Stimulated activated CD4-positive, alpha-beta T cell treated with anti-CD3 and anti-CD28 coated beads, Interleukin-4, amount 100 ng/mL, for 1 hour (primary cell): ENCODE data around the gene APCDD1L.
"Not testable (repeated sequence)": the region's sequence is repeated elsewhere in the genome, so short reads cannot be mapped to it uniquely, and the experiment has no call there.

ENCODE experiments used
- DNase-seq: peaks from one replicate; pipeline ENCODE4 v3.0.0-alpha.2; 2020

The APCDD1L gene

GRCh38 chr20:58513580-58514285, 1.5 kb downstream of the APCDD1L start:
- DNase-seq: no peak

- DNase-seq: no peak
These were observed 2.2 kb downstream of the APCDD1L start for GRCh38 chr20:58512808-58513552.

DNA sequence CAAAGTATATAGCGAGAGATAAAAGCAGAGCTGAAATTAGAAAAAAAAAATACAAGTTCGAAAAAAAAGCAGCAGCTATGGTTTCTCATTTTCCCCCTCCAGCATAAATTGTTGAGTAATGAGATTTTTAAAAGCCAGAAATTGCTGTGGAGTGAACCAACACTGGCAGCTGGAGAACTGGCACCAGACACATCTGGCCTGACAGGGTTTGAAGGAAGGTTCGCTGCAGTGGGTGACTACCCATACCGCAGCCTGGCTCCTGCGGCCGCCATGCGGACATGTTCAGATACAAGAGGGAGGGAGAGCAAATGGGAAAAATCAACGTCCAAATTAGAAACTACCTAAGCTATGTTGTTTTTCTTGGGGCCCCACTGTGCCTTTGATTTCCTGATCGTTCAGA, 3.3 kb downstream of the APCDD1L start:
- DNase-seq: no peak

- DNase-seq: no peak
These were observed 3.8 kb downstream of the APCDD1L start for GRCh38 chr20:58511364-58511763.

DNA sequence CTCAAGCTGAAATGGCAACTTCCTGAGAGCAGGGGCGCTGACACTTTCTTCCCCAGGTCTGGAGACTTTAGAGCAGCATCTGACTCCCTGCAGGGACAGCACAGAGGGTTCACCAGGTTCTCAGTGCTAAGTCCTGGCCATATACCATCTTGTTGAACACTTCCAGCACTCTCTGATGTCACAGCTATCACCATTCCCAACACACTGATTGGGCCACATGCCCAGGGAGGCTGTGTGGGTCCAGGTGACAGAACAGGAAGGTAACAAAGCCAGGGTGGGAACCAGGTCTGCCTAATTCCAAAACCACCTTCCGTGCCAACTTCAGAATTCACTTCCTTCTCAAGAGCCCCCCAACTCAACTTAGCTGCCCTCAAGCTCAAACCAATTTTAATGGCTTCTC, 4.3 kb downstream of the APCDD1L start:
- DNase-seq: no peak

GRCh38 chr20:58508762-58509395, 6.3 kb downstream of the APCDD1L start:
- DNase-seq: no peak

DNA sequence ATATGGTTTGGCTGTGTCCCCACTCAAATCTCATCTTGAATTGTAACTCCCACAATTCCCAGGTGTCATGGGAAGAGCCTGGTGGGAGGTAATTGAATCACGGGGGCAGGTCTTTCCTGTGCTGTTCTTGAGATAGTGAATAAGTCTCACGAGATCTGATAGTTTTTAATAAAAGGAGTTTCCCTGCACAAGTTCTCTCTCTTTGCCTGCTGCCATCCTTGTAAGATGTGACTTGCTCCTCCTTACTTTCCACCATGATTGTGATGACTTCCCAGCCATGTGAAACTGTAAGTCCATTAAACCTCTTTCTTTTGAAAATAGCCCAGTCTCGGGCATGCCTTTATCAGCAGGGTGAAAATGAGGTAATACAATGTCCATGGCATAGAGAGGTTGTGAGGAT, 8.2 kb downstream of the APCDD1L start:
- DNase-seq: not testable (repeated sequence)

DNA sequence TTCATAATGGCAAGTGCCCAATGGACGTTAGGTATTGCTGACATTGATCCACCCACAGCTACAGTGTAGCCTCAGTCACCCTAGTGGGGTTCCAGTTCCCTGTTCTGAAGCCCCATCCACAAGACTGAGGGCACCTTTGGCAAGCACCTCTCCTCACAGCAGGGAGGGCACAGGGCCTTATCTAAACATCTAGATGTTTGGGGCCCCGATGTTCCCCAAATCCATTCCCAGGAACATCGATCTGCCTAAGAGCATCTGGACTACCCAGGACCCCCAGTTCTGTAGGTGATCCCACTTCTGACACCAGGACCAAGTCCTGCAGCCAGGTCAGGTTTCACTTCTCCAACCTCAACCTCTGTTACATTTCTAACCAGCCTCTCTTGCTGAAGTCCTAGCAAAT, 10.6 kb downstream of the APCDD1L start:
- DNase-seq: no peak

DNA sequence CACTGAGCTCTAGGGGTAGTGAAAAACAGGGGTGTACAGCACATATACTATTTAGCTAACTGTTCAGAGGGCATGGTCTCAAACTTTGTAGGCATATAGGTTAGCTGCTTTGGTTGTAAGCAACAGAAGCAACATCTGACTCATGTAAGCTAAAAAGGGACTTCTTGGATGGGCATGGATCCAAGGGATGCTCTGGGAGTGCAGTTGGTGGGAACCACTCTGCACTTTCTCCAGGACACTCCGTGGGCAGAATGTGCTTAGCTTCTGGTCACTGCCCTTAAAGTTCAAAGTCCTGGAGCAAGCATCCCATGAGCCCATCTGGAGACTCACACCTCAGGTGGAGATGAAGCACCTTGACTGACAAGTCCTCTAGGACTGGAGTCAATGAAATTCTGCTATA, 11.5 kb downstream of the APCDD1L start:
- no peak for DNase-seq

GRCh38 chr20:58500256-58500655, 14.9 kb downstream of the APCDD1L start:
- DNase-seq: no peak

DNA sequence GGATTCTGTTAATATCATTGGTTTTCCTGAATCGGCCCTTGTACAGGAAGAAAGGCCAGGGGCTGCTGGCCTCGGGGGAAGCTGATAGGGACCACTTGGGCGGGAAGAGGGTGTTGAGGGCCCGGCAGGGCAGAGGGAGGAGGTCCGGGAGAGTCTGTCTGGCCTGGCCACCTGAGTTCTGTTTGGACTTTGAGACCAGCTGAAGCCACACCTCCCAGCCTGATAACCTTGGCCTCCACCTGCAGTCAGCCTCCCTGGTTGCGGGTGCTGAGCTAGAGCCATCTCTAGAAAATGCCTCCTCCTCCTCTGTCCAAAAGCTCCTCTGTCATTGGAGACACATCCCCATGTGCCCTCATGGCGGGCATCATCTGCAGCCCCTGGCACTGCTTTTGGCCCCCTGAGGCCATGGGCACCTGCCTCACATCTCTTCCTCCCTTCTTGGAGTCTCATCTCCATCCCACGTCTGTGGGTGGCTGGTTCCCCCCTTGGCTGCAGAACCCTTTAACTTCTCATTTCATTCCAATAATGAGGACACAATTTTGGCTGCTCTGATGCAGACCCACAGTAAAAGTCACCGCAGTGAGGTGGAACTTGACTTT, 16.6 kb downstream of the APCDD1L start:
- DNase-seq: no peak

- DNase-seq: no peak
These were observed 17.3 kb downstream of the APCDD1L start for GRCh38 chr20:58497724-58498469.

DNA sequence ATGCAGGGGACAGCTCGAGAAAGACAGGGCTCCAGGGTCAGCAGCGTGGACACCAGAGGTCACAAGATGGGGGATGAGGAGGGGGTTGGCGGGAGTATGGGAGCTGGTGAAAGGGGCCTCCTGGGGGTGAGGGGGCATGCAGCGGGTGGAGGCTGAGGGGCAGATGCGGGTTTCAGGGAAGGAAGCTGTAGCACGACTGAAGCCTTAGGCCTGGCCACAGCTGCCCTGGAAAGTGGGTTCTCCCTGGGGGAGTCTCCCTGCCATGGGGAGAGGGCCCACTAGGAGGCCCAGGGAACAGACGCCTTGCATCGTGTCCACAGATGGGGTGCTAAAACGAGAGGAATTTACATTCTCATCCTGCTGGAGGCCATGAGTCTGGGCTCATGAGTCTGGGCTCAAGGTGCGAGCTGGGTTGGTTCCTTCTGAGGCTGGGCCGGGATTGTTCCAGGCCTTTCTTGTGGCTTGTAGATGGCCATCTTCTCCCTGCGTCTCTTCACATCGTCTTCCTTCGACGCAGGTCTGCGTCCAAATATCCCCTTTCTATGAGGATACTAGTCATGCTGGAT, 18.0 kb downstream of the APCDD1L start:
- no peak for DNase-seq

DNA sequence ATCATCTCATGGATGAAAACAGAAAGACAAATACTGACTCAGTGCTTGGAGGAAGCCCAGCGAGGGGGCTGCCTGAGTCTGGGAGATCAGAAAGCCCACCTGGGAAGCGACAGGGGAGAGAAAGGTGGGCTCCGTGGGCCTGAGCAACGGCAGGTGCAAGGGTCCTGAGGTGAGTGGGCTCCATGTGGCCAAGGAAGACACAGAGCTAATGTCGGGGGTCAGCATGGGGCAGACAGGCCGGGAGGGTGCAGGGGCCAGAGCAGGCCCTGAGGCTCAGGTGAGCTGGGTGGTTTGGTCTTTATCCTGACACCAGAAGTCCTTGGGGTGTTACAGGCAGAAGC, 18.8 kb downstream of the APCDD1L start:
- no peak for DNase-seq

- no peak for DNase-seq
These were observed 19.4 kb downstream of the APCDD1L start for GRCh38 chr20:58495623-58496428.

DNA sequence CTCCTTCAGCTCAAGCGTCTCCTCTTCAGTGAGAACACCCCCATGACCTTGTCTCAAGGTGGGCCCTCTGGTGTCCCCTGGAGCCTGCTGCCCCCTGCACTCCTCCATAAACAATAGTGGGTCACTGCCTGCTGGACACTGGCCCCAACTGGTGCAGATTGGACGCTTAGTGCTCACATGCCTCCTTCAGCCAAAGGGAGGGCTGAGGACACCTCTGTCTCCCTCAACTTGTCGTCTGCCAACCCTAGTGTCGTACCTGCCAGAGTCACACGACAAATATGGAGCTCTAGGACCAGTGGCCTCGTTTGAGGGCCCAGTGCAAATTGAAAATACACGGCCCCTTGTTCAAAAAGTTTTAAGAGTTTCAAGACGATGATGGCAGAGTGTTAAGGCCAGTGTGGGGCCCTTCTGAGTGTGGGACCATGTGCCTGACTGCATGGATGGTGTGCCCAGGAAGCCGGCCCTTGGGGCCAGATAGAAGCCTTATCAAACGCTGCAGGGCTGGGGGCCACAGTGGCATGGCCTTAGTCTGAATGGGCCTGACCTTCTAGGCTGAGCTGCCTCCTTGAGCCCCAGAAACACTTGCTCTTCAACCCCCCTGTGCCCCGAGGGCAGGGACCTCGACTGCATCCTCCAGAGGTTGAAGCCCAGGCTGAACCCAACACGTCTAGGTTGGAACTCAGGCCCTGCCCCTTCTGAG, 20.1 kb downstream of the APCDD1L start:
- no peak for DNase-seq

DNA sequence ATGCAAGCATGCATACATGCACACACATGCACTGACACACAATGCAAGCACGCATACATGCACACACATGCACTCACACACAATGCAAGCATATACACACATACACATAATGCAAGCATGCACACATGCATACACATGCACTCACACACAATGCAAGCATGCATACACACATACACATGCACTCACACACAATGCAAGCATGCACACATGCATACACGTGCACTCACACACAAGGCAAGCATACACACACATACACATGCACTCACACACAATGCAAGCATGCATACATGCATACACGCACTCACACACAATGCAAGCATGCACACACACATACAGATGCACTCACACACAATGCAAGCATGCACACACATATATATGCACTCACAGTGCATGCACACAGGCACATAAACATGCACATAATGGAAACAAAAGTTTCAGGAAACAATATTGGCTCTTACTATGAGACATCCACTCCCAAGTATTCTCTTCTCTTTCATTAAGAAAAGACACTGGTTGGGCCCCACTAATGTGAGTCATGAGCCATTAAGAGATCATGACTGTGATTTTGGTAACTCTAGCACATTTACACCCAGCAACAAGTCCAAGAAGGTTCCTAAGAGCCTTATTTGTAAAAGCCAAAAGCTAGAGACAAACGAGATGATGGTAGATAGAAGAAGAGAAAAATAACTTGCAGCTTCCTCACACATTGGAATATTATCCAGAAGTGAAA, 22.2 kb downstream of the APCDD1L start:
- DNase-seq: no peak

GRCh38 chr20:58492074-58492718, 23.0 kb downstream of the APCDD1L start:
- DNase-seq: no peak

DNA sequence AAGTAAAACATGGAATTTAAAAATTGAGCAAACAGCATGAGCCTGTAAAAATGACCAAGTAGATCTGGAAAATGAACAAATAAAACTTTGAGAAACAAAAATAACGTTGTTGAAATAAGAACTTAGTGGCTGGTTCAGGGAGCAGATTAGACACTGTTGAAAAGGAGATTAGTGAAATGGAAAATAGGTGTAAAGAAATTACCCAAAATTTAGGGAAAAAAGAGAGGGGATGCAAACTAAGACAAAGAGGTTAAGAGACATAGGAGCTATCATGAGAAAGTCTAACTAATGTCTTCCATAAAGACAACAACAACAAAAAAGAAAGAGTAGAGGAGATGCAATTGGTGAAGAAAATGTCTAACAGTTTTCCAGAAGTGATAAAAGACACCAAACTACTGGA, 29.0 kb downstream of the APCDD1L start:
- no peak for DNase-seq

DNA sequence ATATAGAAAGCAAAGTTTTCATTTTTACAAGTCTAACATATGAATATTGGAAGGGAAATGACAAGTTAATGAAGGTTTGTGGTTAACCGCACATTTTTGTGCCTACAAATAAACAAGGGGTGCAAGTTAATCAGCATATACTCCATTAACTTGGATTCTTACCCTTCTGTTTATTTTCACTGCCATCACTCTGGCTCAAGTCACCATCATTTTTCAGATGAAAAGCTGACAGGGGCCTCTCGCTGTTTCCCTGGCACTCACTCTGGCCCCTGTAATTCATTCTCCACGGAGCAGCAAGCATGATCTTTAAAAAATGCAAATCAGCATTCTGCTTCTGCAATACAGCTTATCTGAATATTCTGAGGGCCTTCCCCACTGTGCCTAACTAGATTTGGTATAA, 29.8 kb downstream of the APCDD1L start:
- DNase-seq: no peak
